OCI-LY1 (cell line): ENCODE measurements around the gene FNIP2.

Experiments
- CTCF ChIP-seq: fragments of 200-600 bp; sonication (generic), shearing (Covaris generic); IDR thresholded peaks from 2 replicates; pipeline ENCODE4 v1.5.1; 2017; ENCODE audit warnings: mild to moderate bottlenecking, antibody characterized with exemption, low read length, moderate library complexity, mixed read lengths
- EZH2 ChIP-seq: fragments of 200-600 bp; sonication (generic), shearing (Covaris generic); IDR thresholded peaks from 2 replicates; pipeline ENCODE4 v1.8.0; 2017; ENCODE audit warnings: borderline replicate concordance, mixed run types, mild to moderate bottlenecking, antibody characterized with exemption, low read length, moderate library complexity, mixed read lengths

GRCh38 chr4:158785718-158786117 is 16.9 kb downstream of the FNIP2 start:
- TF ChIP-seq CTCF: no peak
- no peak for TF ChIP-seq EZH2
